Mucosa of rectum (tissue), 2 donors: Measurements from ENCODE around the gene CNIH4.

Experiments used
- H3K27ac ChIP-seq, 2 donors: one replicate each; pipeline ENCODE4 v1.7.0; 2013; ENCODE audit warnings: inconsistent platforms in 2 of 2, low read depth in 2 of 2, low read length in 2 of 2
- H3K27me3 ChIP-seq, 2 donors: one replicate each; pipeline ENCODE4 v1.7.0; 2013; ENCODE audit warnings: low read length in 2 of 2; ENCODE audit not compliant: control insufficient read depth in 2 of 2, insufficient read depth in 2 of 2
- H3K36me3 ChIP-seq, 2 donors: one replicate each; pipeline ENCODE4 v1.7.0; 2013; ENCODE audit warnings: low read length in 2 of 2; ENCODE audit not compliant: control insufficient read depth in 2 of 2, insufficient read depth in 2 of 2
- H3K4me1 ChIP-seq, 2 donors: one replicate each; pipeline ENCODE4 v1.7.0; 2013; ENCODE audit warnings: low read length in 2 of 2, mild to moderate bottlenecking in 1 of 2; ENCODE audit not compliant: control insufficient read depth in 2 of 2, insufficient read depth in 2 of 2
- H3K4me3 ChIP-seq, 2 donors: one replicate each; pipeline ENCODE4 v1.7.0; 2013; ENCODE audit warnings: low read length in 2 of 2
- H3K9ac ChIP-seq, 2 donors: one replicate each; pipeline ENCODE4 v1.7.0; 2013; ENCODE audit warnings: low read length in 2 of 2, low read depth in 1 of 2, mild to moderate bottlenecking in 1 of 2
- H3K9me3 ChIP-seq, 2 donors: one replicate each; pipeline ENCODE4 v1.7.0; 2013; ENCODE audit warnings: low read length in 2 of 2; ENCODE audit not compliant: control insufficient read depth in 2 of 2
- donor health status: healthy.
- donor health status: Normal muscosa, but diverticular disease.

The CNIH4 gene

DNA sequence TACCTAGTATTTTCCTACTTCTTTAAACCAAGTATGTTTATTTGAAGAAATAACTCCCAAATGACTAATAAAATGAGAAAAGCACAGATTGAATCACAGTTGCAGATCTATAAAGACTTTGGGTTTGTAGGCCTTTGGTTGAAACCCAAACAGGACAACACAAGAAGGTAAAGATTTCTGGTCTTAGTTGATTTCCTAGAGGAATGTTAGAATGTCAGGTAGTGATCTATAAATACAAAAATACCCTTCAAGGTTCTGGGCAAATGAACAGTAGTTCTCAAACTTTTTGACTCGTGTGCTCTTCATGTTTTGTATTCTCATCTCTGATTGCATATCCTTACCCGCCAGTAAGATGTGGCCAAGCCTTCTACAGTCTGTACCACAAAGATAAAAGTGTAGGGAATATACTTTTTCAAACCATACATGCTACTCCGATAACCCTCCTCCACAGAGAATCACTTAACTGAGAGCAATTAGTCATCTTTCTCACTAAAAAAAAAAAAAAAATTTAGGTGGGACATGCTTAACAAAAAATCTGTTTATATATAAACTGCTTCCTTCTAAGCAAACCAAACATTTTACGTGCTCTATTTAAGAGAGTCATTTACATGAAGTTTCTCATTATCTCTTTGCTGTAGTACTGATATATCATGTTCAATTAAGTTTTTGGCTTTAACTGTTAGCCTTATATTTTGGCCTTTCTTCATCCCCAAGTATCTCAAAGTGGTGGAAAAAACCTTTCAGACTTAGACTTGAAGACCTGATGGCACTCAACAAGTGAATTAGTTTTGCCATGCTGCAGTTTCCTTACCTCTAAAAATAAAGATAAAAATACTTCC, 36.0 kb downstream of the CNIH4 start:
- no peak overlapping the region for H3K4me3 ChIP-seq
- no peak overlapping the region for H3K9ac ChIP-seq
- H3K27me3 ChIP-seq = no peaks in the 10 kb centered on the region
- H3K36me3 ChIP-seq = peaks cover 68 to 74% of the 10 kb centered on the region in 2 donors
- no peak overlapping the region for H3K27ac ChIP-seq
- no peaks in the 10 kb centered on the region for H3K9me3 ChIP-seq
- H3K4me1 ChIP-seq = no peaks in the 10 kb centered on the region

DNA sequence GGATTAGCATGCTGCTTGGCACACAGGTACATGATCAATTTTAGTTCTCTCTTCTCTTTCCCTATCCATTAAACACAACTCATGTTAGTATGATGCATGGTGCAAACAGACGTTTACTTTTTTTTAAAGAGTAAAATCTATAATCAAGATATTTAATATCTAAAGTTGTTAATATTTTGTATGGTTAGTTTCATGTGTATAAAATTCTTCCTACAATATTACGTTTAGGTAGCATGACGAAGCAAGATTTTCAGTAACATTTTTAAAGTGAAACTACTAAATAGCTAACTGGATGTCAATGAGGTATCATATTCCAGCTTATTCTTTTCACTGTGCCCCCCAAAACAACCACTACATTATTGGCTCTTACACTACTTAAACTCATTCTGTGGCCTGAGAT, 36.6 kb downstream of the CNIH4 start:
- Histone ChIP-seq H3K9me3 (no peaks in the 10 kb centered on the region), H3K4me3 (no peak overlapping the region), H3K4me1 (no peaks in the 10 kb centered on the region), H3K9ac (no peak overlapping the region), H3K27ac (no peak overlapping the region), H3K27me3 (no peaks in the 10 kb centered on the region), H3K36me3 (peaks cover 72 to 80% of the 10 kb centered on the region in 2 donors)

DNA sequence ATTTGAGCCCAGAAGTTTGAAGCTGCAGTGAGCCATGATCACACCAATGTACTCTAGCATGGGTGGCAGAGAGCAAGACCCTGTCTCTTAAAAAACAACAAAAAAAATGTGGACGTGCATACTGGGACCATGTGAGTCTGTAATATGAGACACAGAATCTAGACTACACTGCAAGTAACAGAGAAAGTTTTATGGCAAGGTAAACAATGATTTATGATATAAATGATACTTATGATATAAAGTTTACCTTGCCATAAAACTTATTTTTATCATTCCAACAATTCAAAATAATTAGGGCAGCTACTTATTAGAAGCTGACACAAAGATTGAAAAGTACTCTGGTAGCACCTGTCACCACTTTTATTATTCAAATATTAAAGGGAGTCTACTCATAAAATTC, 43.2 kb downstream of the CNIH4 start:
- no peaks in the 10 kb centered on the region for H3K4me1 ChIP-seq
- H3K9ac ChIP-seq = no peak overlapping the region
- no peaks in the 10 kb centered on the region for H3K9me3 ChIP-seq
- no peak overlapping the region for H3K4me3 ChIP-seq
- H3K27me3 ChIP-seq = no peaks in the 10 kb centered on the region
- H3K36me3 ChIP-seq = peaks cover 65 to 76% of the 10 kb centered on the region in 2 donors
- H3K27ac ChIP-seq = no peak overlapping the region

DNA sequence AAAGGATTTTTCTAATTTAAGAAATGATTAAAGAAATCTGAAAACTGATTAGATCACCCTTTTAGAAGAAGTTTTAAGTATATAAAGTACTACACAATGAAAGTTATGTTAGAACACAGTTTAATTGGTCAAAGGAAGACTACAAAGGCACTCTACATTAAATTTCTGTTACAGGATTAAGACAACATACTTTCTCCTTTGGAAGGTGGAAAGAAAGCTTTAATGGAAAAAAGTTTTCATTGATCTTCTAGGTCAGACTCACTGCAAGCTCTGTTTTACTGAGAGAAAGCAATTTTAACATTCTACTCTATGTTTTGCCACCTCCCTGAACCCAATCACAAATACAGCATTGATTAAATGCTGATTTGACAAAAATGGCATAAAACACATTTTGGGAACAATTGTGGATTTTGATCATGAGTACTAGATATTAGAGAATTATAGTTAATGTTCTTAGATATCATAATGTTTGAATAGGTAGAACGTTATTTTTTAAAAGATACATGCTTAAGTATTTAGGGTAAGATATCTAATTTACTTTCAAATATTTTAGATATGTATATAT, 45.9 kb downstream of the CNIH4 start:
- no peak overlapping the region for H3K9ac ChIP-seq
- no peaks in the 10 kb centered on the region for H3K27me3 ChIP-seq
- peaks cover 60 to 61% of the 10 kb centered on the region in 2 donors for H3K36me3 ChIP-seq
- no peaks in the 10 kb centered on the region for H3K9me3 ChIP-seq
- H3K27ac ChIP-seq = no peak overlapping the region
- no peaks in the 10 kb centered on the region for H3K4me1 ChIP-seq
- no peak overlapping the region for H3K4me3 ChIP-seq

DNA sequence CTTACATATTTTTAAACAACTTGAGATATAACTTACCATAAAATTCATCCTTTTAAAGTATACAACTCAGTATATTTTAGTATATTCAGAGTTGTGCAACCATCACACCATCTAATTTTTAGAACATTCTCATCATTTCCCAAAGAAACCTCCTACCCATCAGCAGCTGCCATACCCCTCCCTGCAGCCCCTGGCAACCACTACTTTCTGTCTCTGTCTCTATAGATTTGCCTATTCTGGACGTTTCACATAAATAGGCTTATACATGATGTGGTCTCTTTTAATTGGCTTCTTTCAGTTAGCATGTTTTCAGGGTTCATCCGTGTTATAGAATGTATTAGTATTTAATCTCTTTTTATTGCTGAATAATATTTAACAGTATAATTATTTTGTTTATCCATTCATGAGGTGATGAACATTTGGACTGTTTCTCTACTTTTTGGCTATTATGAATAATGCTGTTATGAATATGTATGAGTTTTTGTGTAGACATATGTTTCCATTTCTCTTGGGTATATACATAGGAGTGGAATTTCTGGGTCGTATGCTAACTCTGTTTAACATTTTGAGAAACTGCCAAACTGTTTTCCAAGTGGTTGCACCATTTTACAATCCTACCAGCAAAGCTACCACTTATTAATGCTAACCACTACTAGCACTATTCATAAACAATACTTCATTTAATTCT, 48.4 kb downstream of the CNIH4 start:
- Histone ChIP-seq H3K9me3 (no peaks in the 10 kb centered on the region), H3K27ac (no peak overlapping the region), H3K4me3 (no peak overlapping the region), H3K36me3 (peaks cover 42 to 59% of the 10 kb centered on the region in 2 donors), H3K9ac (no peak overlapping the region), H3K27me3 (no peaks in the 10 kb centered on the region), H3K4me1 (no peaks in the 10 kb centered on the region)

DNA sequence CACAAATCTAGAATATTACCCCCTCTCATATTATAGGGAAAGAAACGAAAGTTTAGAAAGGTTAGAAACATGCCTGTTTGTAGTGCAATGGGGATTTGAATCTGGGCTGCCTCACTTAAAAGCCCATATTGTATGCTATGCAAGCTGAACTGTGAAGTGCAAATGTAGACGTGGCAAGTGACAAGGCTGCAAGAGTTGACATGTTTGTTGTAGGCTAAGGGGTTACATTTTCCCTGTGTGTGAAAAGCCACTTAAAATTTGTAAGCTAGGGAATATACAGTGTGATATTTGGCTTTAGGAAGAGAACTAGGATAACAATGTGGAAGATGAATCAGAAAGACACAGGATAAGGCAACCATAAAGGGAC, 48.9 kb downstream of the CNIH4 start:
- no peaks in the 10 kb centered on the region for H3K4me1 ChIP-seq
- H3K9me3 ChIP-seq = no peaks in the 10 kb centered on the region
- peaks cover 43 to 64% of the 10 kb centered on the region in 2 donors for H3K36me3 ChIP-seq
- no peak overlapping the region for H3K9ac ChIP-seq
- H3K4me3 ChIP-seq = no peak overlapping the region
- H3K27me3 ChIP-seq = no peaks in the 10 kb centered on the region
- H3K27ac ChIP-seq = no peak overlapping the region

DNA sequence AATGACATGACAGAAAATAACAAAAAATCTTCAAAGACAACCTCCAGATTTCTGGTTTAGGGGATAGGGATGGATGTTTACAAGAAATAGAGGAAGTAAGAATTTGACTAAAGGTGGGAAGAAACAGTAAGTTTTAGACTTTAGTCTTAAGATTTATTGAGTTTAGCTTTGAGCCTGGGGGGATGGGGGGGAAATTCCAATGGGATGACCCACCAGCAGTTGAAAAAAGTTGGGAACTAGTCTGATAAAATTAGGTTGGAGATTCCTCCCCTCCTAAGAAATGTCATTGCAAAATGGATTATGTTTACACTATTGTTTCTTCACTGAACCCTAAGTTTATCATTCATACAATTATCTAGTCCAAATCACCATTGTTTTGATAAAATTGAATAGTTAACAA, 49.5 kb downstream of the CNIH4 start:
- H3K9ac ChIP-seq = no peak overlapping the region
- no peak overlapping the region for H3K4me3 ChIP-seq
- no peaks in the 10 kb centered on the region for H3K9me3 ChIP-seq
- H3K27me3 ChIP-seq = no peaks in the 10 kb centered on the region
- no peaks in the 10 kb centered on the region for H3K4me1 ChIP-seq
- peaks cover 49 to 64% of the 10 kb centered on the region in 2 donors for H3K36me3 ChIP-seq
- H3K27ac ChIP-seq = no peak overlapping the region

DNA sequence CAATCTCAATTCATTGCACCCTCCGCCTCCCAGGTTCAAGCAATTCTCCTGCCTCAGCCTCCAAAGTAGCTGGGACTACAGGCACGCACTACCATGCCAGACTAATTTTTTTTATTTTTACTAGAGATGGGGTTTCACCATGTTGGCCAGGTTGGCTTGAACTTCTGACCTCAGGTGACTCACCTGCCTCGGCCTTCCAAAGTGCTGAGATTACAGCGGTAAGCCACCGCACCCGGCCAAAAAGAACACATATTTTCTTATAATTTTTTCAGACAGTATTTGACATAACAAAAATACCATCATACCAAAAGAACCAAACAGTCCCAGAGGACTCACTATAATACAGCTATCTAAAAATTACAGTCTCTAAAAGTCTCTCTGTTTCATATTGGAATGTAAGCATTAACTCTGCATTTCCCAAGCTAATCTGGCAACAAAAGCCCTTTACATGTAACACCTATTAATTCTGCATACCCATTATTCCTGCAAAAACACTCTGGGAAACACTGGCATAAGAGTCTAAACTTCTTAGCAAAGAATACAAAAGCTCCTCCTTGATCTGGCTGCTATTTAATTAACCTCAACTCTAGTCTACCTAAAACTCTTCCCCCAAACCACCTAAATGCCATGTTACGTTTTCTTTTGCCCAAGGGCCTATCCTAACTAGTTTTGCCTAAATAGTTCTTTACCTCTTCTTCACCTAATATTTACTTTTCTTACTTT, 51.1 kb downstream of the CNIH4 start:
- Histone ChIP-seq H3K27me3 (no peaks in the 10 kb centered on the region), H3K36me3 (peaks cover 47 to 63% of the 10 kb centered on the region in 2 donors), H3K4me1 (no peaks in the 10 kb centered on the region), H3K9ac (no peak overlapping the region), H3K9me3 (no peaks in the 10 kb centered on the region), H3K4me3 (no peak overlapping the region), H3K27ac (no peak overlapping the region)

DNA sequence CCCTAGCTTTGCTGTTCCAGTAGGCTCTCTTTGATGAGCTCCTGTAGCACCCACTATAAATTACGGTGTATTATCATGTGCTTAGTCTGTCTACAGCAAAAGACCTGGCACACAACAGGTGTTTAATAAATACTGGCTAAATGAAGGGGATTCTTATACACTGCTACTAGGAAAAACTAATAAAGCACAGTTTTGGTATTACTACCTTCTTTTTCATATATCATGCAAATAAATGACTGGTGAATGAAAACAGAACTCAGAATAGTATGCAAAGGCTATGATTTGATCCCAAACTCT, 51.6 kb downstream of the CNIH4 start:
- Histone ChIP-seq H3K36me3 (peaks cover 52 to 63% of the 10 kb centered on the region in 2 donors), H3K9me3 (no peaks in the 10 kb centered on the region), H3K27ac (no peak overlapping the region), H3K27me3 (no peaks in the 10 kb centered on the region), H3K4me3 (no peak overlapping the region), H3K4me1 (no peaks in the 10 kb centered on the region), H3K9ac (no peak overlapping the region)

DNA sequence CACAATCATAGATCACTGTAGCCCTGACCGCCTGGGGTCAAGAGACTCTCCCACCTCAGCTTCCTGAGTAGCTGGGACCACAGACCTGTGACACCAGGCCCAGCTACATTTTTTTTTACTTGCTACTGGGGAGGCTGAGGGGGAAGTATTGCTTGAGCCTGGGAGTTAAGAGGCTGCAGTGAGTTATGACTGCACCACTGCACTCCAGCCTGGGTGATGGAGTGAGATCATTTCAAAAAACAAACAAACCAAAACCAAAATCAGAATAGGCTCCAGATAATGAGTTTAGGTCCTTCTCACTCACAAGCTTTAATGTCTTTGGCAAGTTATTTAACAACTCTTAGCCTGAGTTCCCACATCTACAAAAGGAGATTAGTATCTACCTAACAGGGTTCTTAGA, 55.1 kb downstream of the CNIH4 start:
- no peaks in the 10 kb centered on the region for H3K9me3 ChIP-seq
- H3K27ac ChIP-seq = no peak overlapping the region
- no peaks in the 10 kb centered on the region for H3K4me1 ChIP-seq
- no peaks in the 10 kb centered on the region for H3K27me3 ChIP-seq
- H3K9ac ChIP-seq = no peak overlapping the region
- peaks cover 30 to 59% of the 10 kb centered on the region in 2 donors for H3K36me3 ChIP-seq
- no peak overlapping the region for H3K4me3 ChIP-seq
